ENCODE measurements around the gene RYK.

RYK gene

DNA sequence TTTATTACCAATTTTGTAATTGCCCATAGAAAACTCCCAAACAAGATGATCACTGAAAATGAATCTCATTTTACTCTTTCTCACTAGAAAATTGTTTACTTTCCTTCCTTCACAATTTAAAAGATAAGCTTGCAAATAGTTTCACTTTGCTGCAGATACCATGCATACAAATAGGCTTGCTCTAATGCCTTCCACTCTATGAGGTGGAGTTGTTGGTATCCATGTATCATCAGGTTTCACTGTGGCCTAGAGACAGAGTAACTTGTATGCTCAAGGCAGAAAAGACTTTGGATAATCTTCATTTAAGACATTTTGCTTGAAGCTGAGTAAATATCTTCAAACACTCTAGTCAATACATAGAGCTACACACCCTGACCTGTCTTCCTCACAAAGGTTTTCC, 60.8 kb downstream of the RYK start:
- no peak overlapping the region for H3K27ac ChIP-seq (ENCODE audit: low read length)
- no peaks in the 10 kb centered on the region for H3K79me2 ChIP-seq (ENCODE audit: insufficient read depth, low read length)
- TF ChIP-seq, protein P1, sequence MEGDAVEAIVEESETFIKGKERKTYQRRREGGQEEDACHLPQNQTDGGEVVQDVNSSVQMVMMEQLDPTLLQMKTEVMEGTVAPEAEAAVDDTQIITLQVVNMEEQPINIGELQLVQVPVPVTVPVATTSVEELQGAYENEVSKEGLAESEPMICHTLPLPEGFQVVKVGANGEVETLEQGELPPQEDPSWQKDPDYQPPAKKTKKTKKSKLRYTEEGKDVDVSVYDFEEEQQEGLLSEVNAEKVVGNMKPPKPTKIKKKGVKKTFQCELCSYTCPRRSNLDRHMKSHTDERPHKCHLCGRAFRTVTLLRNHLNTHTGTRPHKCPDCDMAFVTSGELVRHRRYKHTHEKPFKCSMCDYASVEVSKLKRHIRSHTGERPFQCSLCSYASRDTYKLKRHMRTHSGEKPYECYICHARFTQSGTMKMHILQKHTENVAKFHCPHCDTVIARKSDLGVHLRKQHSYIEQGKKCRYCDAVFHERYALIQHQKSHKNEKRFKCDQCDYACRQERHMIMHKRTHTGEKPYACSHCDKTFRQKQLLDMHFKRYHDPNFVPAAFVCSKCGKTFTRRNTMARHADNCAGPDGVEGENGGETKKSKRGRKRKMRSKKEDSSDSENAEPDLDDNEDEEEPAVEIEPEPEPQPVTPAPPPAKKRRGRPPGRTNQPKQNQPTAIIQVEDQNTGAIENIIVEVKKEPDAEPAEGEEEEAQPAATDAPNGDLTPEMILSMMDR (IDR thresholded peaks at IDR 0.05; ENCODE audit: borderline replicate concordance, extremely low read depth, low read length, poor library complexity, severe bottlenecking) = no peak
- no peak for TF ChIP-seq EZH2 (IDR thresholded peaks at IDR 0.05; ENCODE audit: borderline replicate concordance, low read depth, low read length, severe bottlenecking)
- DNase-seq = no peak
- no peaks in the 10 kb centered on the region for H3K4me1 ChIP-seq (ENCODE audit: insufficient read depth, low read length)
- H3K9ac ChIP-seq (ENCODE audit: low read depth, low read length) = no peak overlapping the region
- H4K20me1 ChIP-seq (ENCODE audit: insufficient read depth, low read length) = no peaks in the 10 kb centered on the region
- H3K4me2 ChIP-seq (ENCODE audit: insufficient read depth, low read length) = no peak overlapping the region
- H2AFZ ChIP-seq (ENCODE audit: low read depth, low read length) = no peak overlapping the region
- H3K27me3 ChIP-seq (ENCODE audit: insufficient read depth, low read length, poor library complexity) = no peaks in the 10 kb centered on the region
- peaks cover 38% of the 10 kb centered on the region; the same call in 1 of the 2 replicates for H3K36me3 ChIP-seq (ENCODE audit: insufficient read depth, low read length)
- ATAC-seq (ENCODE audit: insufficient read depth, low read depth) = no peak
- no peak overlapping the region for H3K4me3 ChIP-seq (ENCODE audit: low read depth in 1 of 2, low read length in 2 of 2)
- no peaks in the 10 kb centered on the region for H3K9me3 ChIP-seq (ENCODE audit: insufficient read depth, low read length, severe bottlenecking)

DNA sequence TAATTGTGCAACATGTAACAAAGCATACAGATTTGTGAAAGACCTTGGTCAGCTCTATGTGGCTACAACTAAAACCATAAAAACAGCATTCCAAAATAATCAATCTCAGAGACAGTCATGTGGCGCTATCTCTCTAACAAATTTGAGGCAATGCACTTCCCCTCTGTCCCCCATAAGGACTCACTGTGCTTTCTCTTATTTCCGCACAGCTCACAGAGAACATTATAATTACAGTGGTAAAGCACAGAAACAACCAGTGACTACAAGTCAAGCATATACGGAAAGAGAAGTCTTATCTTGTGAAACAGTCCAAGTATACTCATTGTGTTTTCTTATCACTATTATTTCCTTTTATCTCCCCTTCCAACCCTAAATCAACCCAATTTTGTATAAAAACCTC, 64.3 kb downstream of the RYK start:
- Histone ChIP-seq H3K4me3 (ENCODE audit: low read depth in 1 of 2, low read length in 2 of 2) (no peak overlapping the region), H2AFZ (ENCODE audit: low read depth, low read length) (no peak overlapping the region), H3K36me3 (ENCODE audit: insufficient read depth, low read length) (peaks cover 37% of the 10 kb centered on the region; the same call in 1 of the 2 replicates), H3K9me3 (ENCODE audit: insufficient read depth, low read length, severe bottlenecking) (no peaks in the 10 kb centered on the region), H3K4me2 (ENCODE audit: insufficient read depth, low read length) (no peak overlapping the region), H4K20me1 (ENCODE audit: insufficient read depth, low read length) (no peaks in the 10 kb centered on the region), H3K79me2 (ENCODE audit: insufficient read depth, low read length) (no peaks in the 10 kb centered on the region), H3K9ac (ENCODE audit: low read depth, low read length) (no peak overlapping the region), H3K4me1 (ENCODE audit: insufficient read depth, low read length) (no peaks in the 10 kb centered on the region), H3K27me3 (ENCODE audit: insufficient read depth, low read length, poor library complexity) (no peaks in the 10 kb centered on the region), H3K27ac (ENCODE audit: low read length) (no peak overlapping the region)
- TF ChIP-seq EZH2 (IDR thresholded peaks at IDR 0.05; ENCODE audit: borderline replicate concordance, low read depth, low read length, severe bottlenecking) = no peak
- TF ChIP-seq, protein P1 (IDR thresholded peaks at IDR 0.05; ENCODE audit: borderline replicate concordance, extremely low read depth, low read length, poor library complexity, severe bottlenecking) = no peak
- ATAC-seq (ENCODE audit: insufficient read depth, low read depth) (no peak), DNase-seq (no peak)

DNA sequence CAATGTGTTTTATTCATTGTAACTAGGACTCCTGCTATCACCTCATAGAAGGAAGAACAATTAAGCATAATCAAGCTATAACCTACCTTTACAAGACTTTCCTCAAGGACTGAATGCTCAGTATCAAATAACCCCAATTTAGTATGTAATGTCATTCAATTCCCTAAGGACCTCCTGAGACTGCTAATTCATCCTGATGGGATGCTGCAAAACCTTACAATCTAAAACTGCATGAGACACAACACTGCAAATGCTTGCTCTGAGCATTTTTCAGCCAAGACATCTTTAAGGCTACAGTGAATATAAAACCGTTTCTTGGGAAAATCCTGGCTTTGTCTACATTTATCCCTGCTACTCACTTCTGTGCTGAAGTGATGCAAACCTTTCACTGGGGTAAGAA, 69.9 kb downstream of the RYK start:
- Histone ChIP-seq H2AFZ (ENCODE audit: low read depth, low read length) (no peak overlapping the region), H3K27me3 (ENCODE audit: insufficient read depth, low read length, poor library complexity) (no peaks in the 10 kb centered on the region), H3K9ac (ENCODE audit: low read depth, low read length) (no peak overlapping the region), H3K9me3 (ENCODE audit: insufficient read depth, low read length, severe bottlenecking) (no peaks in the 10 kb centered on the region), H4K20me1 (ENCODE audit: insufficient read depth, low read length) (no peaks in the 10 kb centered on the region), H3K4me1 (ENCODE audit: insufficient read depth, low read length) (no peaks in the 10 kb centered on the region), H3K4me2 (ENCODE audit: insufficient read depth, low read length) (no peak overlapping the region), H3K79me2 (ENCODE audit: insufficient read depth, low read length) (no peaks in the 10 kb centered on the region), H3K36me3 (ENCODE audit: insufficient read depth, low read length) (peaks cover 50% of the 10 kb centered on the region), H3K27ac (ENCODE audit: low read length) (no peak overlapping the region), H3K4me3 (ENCODE audit: low read depth in 1 of 2, low read length in 2 of 2) (no peak overlapping the region)
- TF ChIP-seq EZH2 (IDR thresholded peaks at IDR 0.05; ENCODE audit: borderline replicate concordance, low read depth, low read length, severe bottlenecking) = no peak
- TF ChIP-seq, protein P1 (IDR thresholded peaks at IDR 0.05; ENCODE audit: borderline replicate concordance, extremely low read depth, low read length, poor library complexity, severe bottlenecking) = no peak
- no peak for DNase-seq
- ATAC-seq (ENCODE audit: insufficient read depth, low read depth) = no peak

DNA sequence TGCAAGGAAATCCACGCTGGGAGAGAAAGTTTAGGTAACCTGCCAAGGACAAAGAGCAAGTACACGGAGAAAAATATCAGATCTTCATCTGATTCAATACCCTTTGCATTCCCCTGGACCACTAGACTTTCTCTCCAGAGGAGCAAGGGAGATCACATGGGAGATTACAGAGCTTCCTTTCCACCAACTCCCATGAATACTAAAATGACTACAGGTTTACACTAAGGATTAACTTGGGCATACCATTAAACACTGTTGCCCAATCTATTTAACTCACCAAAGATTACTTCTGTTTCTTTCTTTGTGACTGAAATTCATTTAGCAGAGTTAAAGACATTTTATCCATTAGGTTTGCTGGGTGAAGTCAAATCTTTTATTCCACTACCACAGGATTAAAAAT, 71.2 kb downstream of the RYK start:
- TF ChIP-seq, protein P1 (IDR thresholded peaks at IDR 0.05; ENCODE audit: borderline replicate concordance, extremely low read depth, low read length, poor library complexity, severe bottlenecking) = no peak
- no peak for TF ChIP-seq EZH2 (IDR thresholded peaks at IDR 0.05; ENCODE audit: borderline replicate concordance, low read depth, low read length, severe bottlenecking)
- ATAC-seq (ENCODE audit: insufficient read depth, low read depth) = no peak
- Histone ChIP-seq H3K79me2 (ENCODE audit: insufficient read depth, low read length) (no peaks in the 10 kb centered on the region), H3K4me3 (ENCODE audit: low read depth in 1 of 2, low read length in 2 of 2) (no peak overlapping the region), H3K4me2 (ENCODE audit: insufficient read depth, low read length) (no peak overlapping the region), H3K27ac (ENCODE audit: low read length) (no peak overlapping the region), H3K9me3 (ENCODE audit: insufficient read depth, low read length, severe bottlenecking) (no peaks in the 10 kb centered on the region), H3K27me3 (ENCODE audit: insufficient read depth, low read length, poor library complexity) (no peaks in the 10 kb centered on the region), H2AFZ (ENCODE audit: low read depth, low read length) (no peak overlapping the region), H4K20me1 (ENCODE audit: insufficient read depth, low read length) (no peaks in the 10 kb centered on the region), H3K36me3 (ENCODE audit: insufficient read depth, low read length) (peaks cover 56% of the 10 kb centered on the region), H3K4me1 (ENCODE audit: insufficient read depth, low read length) (no peaks in the 10 kb centered on the region), H3K9ac (ENCODE audit: low read depth, low read length) (no peak overlapping the region)
- no peak for DNase-seq
